SK-N-SH (cell line): Measurements from ENCODE around the gene NSUN2. TPM values are rescaled to one million over a fixed set of nuclear protein-coding genes. Genes with fewer than 3 reads are reported as not detected.

Experiments used
- CTCF ChIA-PET: fragments of 300-600, 350-600 bp; formaldehyde crosslinking; extraction: SDS; loops from one replicate; lab custom pipeline; 2021; lab: Yijun Ruan, JAX
- POLR2A ChIA-PET: fragments of 350-600 bp; sonication (Branson Sonifier 250); formaldehyde crosslinking; extraction: SDS; loops from one replicate; lab custom pipeline; 2020; ENCODE audit warnings: antibody characterized with exemption, inconsistent platforms; lab: Yijun Ruan, JAX
- DNase-seq: peaks from one replicate; pipeline ENCODE4 v3.0.0; 2012
- H2AFZ ChIP-seq: fragments of 200-600 bp; sonication (generic); 2 replicates; pipeline ENCODE4 v1.8.1; 2016; ENCODE audit warnings: antibody characterized with exemption, mild to moderate bottlenecking, low read depth
- H3F3A ChIP-seq: fragments of 200-600 bp; sonication (generic); replicated peaks from 2 replicates; pipeline ENCODE3; 2016; ENCODE audit warnings: antibody characterized with exemption, mild to moderate bottlenecking; ENCODE audit not compliant: insufficient read depth
- H3K27ac ChIP-seq, 2 experiments: fragments of 200-500 bp in 1 of 2; fragments of 200-600 bp in 1 of 2; sonication (Bioruptor generic) in 1 of 2; sonication (generic), shearing (Covaris generic) in 1 of 2; 2 replicates each; pipeline versions ENCODE4 v1.5.1 to v1.6.1; 2014 to 2016; ENCODE audit warnings: low read depth in 2 of 2, inconsistent platforms in 1 of 2, low read length in 1 of 2, mild to moderate bottlenecking in 1 of 2, mixed read lengths in 1 of 2
- H3K27me3 ChIP-seq: fragments of 200-600 bp; sonication (generic), shearing (Covaris generic); 2 replicates; pipeline ENCODE4 v1.6.1; 2016; ENCODE audit warnings: mixed run types; ENCODE audit not compliant: insufficient read depth
- H3K36me3 ChIP-seq, 2 experiments: fragments of 200-500 bp in 1 of 2; fragments of 200-600 bp in 1 of 2; sonication (Bioruptor generic) in 1 of 2; sonication (generic) in 1 of 2; replicated peaks in 1 of 2; 2 replicates each; pipeline versions ENCODE3 to v1.5.1; 2014 to 2016; ENCODE audit warnings: low read length in 1 of 2, mild to moderate bottlenecking in 1 of 2; ENCODE audit not compliant: insufficient read depth in 2 of 2, control insufficient read depth in 1 of 2
- H3K4me1 ChIP-seq, 2 experiments: fragments of 200-500 bp in 1 of 2; fragments of 200-600 bp in 1 of 2; sonication (Bioruptor generic) in 1 of 2; sonication (generic), shearing (Covaris generic) in 1 of 2; 2 replicates each; pipeline versions ENCODE4 v1.5.1 to v1.6.1; 2014 to 2016; ENCODE audit warnings: low read depth in 1 of 2, low read length in 1 of 2, mixed run types in 1 of 2; ENCODE audit not compliant: insufficient read depth in 2 of 2, control insufficient read depth in 1 of 2
- H3K4me2 ChIP-seq: fragments of 200-600 bp; sonication (generic), shearing (Covaris generic); 2 replicates; pipeline ENCODE4 v1.6.1; 2017; ENCODE audit warnings: mixed run types
- H3K4me3 ChIP-seq, 2 experiments: fragments of 200-500 bp in 1 of 2; fragments of 200-600 bp in 1 of 2; sonication (Bioruptor generic) in 1 of 2; sonication (generic), shearing (Covaris generic) in 1 of 2; 2 replicates each; pipeline versions ENCODE4 v1.5.1 to v1.8.1; 2014 to 2016; ENCODE audit warnings: low read depth in 2 of 2, inconsistent platforms in 1 of 2, low read length in 1 of 2, mild to moderate bottlenecking in 1 of 2, mixed read lengths in 1 of 2, moderate library complexity in 1 of 2
- H3K79me2 ChIP-seq: fragments of 200-600 bp; sonication (generic); 2 replicates; pipeline ENCODE4 v1.8.1; 2017; ENCODE audit warnings: mild to moderate bottlenecking; ENCODE audit not compliant: insufficient read depth
- H3K9ac ChIP-seq: fragments of 200-600 bp; sonication (generic); 2 replicates; pipeline ENCODE4 v1.6.1; 2017; ENCODE audit warnings: mixed run types
- H3K9me2 ChIP-seq: fragments of 200-600 bp; sonication (generic); 2 replicates; pipeline ENCODE4 v1.6.1; 2017; ENCODE audit warnings: mixed run types
- H3K9me3 ChIP-seq: fragments of 200-600 bp; sonication (generic); 2 replicates; pipeline ENCODE4 v1.6.1; 2017; ENCODE audit warnings: mixed run types, mild to moderate bottlenecking, moderate library complexity
- H4K20me1 ChIP-seq: fragments of 200-600 bp; sonication (generic); 2 replicates; pipeline ENCODE4 v1.6.1; 2017; ENCODE audit warnings: mild to moderate bottlenecking, mixed run types; ENCODE audit not compliant: insufficient read depth
- CHD2 ChIP-seq: fragments of 150-350 bp; IDR thresholded peaks from 2 replicates; pipeline ENCODE4 v1.6.1; 2018; ENCODE audit warnings: low read length; ENCODE audit not compliant: partially characterized antibody
- CTCF ChIP-seq: fragments of 200-600 bp; sonication (generic); IDR thresholded peaks from 2 replicates; pipeline ENCODE4 v1.6.1; 2017; ENCODE audit warnings: antibody characterized with exemption, mild to moderate bottlenecking, moderate library complexity
- EZH2phosphoT487 ChIP-seq: fragments of 200-600 bp; sonication (generic); IDR thresholded peaks from 2 replicates; pipeline ENCODE4 v1.6.1; 2017; ENCODE audit warnings: low read depth, mixed run types, mild to moderate bottlenecking, antibody characterized with exemption, moderate library complexity, borderline replicate concordance
- MEF2A ChIP-seq: IDR thresholded peaks from 2 replicates; pipeline ENCODE4 v1.4.0; 2012; ENCODE audit warnings: low read depth, borderline replicate concordance
- POLR2AphosphoS5 ChIP-seq: IDR thresholded peaks from 2 replicates; pipeline ENCODE4 v1.6.1; 2012; ENCODE audit warnings: low read depth, low read length
- TAF1 ChIP-seq: IDR thresholded peaks from 2 replicates; pipeline ENCODE4 v1.6.1; 2012; ENCODE audit warnings: low read depth, mild to moderate bottlenecking, low read length, moderate library complexity, borderline replicate concordance
- WGBS: methylation state at CpG from one replicate; pipeline ENCODE4 v1.1.6; 2017; ENCODE audit warnings: low lambda C conversion rate; 5-methylcytosine and 5-hydroxymethylcytosine counted together
- polyA plus RNA-seq, 3 experiments: library from polyadenylated mRNA; depleted of rRNA; stranded (reverse); fragments of >200 nt; gene quantifications; 2 replicates each; pipeline ENCODE4 v1.2.3, GENCODE V29; 2012
- TF ChIP-seq, protein P1 (sequence below): IDR thresholded peaks from 2 replicates; pipeline ENCODE4 v1.6.1; 2012; ENCODE audit warnings: mild to moderate bottlenecking, low read depth, low read length, moderate library complexity

Gene NSUN2
- polyA plus RNA-seq, 1 of the 3 experiments (the other 2 are of a cell fraction): 78.9 TPM

- H3K27me3 ChIP-seq: no peaks in the 10 kb centered on the region
- WGBS: 20% methylated on average over 1 of the region's 1 CpG
- H3K9ac ChIP-seq: no peak overlapping the region
- CTCF ChIA-PET: interaction anchor here (0.6 to 1.1 kb wide), 2 partner anchors 13 to 89 kb away, joined by 3 to 4 read pairs; no protein-coding TSS in a partner anchor
- H3K36me3 ChIP-seq: no peaks in the 10 kb centered on the region
- H3K4me2 ChIP-seq: no peak overlapping the region
- POLR2A ChIA-PET: no interaction called here
- no peak overlapping the region for H3K27ac ChIP-seq
- no peaks in the 10 kb centered on the region for H4K20me1 ChIP-seq
- DNase-seq: no peak
- no peaks in the 10 kb centered on the region for H3K9me3 ChIP-seq
- no peaks in the 10 kb centered on the region for H3K4me1 ChIP-seq
- no peaks in the 10 kb centered on the region for H3K9me2 ChIP-seq
- H3K79me2 ChIP-seq: no peaks in the 10 kb centered on the region
- H2AFZ ChIP-seq: no peak overlapping the region
- H3F3A ChIP-seq: no peaks in the 10 kb centered on the region
- no peak for TF ChIP-seq CTCF
- TF ChIP-seq POLR2AphosphoS5: no peak
- TF ChIP-seq MEF2A: no peak
- TF ChIP-seq, protein P1, sequence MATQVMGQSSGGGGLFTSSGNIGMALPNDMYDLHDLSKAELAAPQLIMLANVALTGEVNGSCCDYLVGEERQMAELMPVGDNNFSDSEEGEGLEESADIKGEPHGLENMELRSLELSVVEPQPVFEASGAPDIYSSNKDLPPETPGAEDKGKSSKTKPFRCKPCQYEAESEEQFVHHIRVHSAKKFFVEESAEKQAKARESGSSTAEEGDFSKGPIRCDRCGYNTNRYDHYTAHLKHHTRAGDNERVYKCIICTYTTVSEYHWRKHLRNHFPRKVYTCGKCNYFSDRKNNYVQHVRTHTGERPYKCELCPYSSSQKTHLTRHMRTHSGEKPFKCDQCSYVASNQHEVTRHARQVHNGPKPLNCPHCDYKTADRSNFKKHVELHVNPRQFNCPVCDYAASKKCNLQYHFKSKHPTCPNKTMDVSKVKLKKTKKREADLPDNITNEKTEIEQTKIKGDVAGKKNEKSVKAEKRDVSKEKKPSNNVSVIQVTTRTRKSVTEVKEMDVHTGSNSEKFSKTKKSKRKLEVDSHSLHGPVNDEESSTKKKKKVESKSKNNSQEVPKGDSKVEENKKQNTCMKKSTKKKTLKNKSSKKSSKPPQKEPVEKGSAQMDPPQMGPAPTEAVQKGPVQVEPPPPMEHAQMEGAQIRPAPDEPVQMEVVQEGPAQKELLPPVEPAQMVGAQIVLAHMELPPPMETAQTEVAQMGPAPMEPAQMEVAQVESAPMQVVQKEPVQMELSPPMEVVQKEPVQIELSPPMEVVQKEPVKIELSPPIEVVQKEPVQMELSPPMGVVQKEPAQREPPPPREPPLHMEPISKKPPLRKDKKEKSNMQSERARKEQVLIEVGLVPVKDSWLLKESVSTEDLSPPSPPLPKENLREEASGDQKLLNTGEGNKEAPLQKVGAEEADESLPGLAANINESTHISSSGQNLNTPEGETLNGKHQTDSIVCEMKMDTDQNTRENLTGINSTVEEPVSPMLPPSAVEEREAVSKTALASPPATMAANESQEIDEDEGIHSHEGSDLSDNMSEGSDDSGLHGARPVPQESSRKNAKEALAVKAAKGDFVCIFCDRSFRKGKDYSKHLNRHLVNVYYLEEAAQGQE: no peak
- TF ChIP-seq EZH2phosphoT487: no peak
- no peak overlapping the region for H3K4me3 ChIP-seq
Observed at GRCh38 chr5:6556802-6557102, 76.1 kb downstream of the NSUN2 start.

- CTCF ChIA-PET: interaction anchor here (1.1 kb wide), 1 partner anchor 15 kb away, joined by 3 read pairs; no protein-coding TSS in a partner anchor
- DNase-seq: no peak
- WGBS: 27% methylated on average over 5 of the region's 8 CpGs
Observed at GRCh38 chr5:6556089-6556801, 76.6 kb downstream of the NSUN2 start.

More at GRCh38 chr5:6556089-6556801, 76.6 kb downstream of the NSUN2 start:
- H2AFZ ChIP-seq: no peak overlapping the region
- H3F3A ChIP-seq: no peaks in the 10 kb centered on the region
- no peak overlapping the region for H3K4me3 ChIP-seq
- no peaks in the 10 kb centered on the region for H3K9me3 ChIP-seq
- TF ChIP-seq CHD2 (no peak), TAF1 (no peak)
- no peaks in the 10 kb centered on the region for H4K20me1 ChIP-seq
- H3K27me3 ChIP-seq: no peaks in the 10 kb centered on the region
- no peak overlapping the region for H3K9ac ChIP-seq
- POLR2A ChIA-PET: no interaction called here
- H3K9me2 ChIP-seq: no peaks in the 10 kb centered on the region
- H3K27ac ChIP-seq: no peak overlapping the region
- no peak overlapping the region for H3K4me2 ChIP-seq
- H3K79me2 ChIP-seq: no peaks in the 10 kb centered on the region
- no peaks in the 10 kb centered on the region for H3K4me1 ChIP-seq
- H3K36me3 ChIP-seq: no peaks in the 10 kb centered on the region
